ENCODE measurements around the gene PPP1R12B. TPM values are rescaled to one million over a fixed set of nuclear protein-coding genes. Genes with fewer than 3 reads are reported as not detected.
A peak's percentile ranks its signal among the peaks of the same experiment; 100 is the strongest.
"Not testable (repeated sequence)": the region's sequence is repeated elsewhere in the genome, so short reads cannot be mapped to it uniquely, and the experiment has no call there.

Gene PPP1R12B
- total and polyA plus RNA-seq, 2 donors, result 7.5 to 8.2 TPM

DNA sequence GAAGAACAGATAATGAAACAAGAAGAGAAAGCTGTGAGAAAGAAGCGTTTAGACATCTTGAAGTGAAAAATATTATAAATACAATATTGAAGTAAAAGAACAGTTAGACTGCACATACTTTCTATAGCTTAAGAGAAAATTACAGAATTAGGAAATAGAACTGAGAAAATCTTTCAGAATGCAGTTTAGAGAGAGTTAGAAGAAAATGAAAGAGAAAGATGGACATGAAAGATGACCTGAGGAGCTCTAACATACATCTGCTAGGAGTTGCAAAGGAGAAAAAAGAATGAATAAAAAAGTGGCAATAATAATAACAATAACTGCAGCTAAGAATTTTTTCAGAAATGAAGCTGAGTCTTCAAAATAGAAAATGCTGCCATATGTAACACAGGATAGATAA lies 173.0 kb downstream of the PPP1R12B start:
- not testable (repeated sequence) for H3K4me1 ChIP-seq (ENCODE audit: control insufficient read depth in 2 of 2, insufficient read depth in 2 of 2, low read length in 2 of 2); H3K36me3 ChIP-seq (ENCODE audit: control insufficient read depth in 2 of 2, insufficient read depth in 2 of 2, low read length in 1 of 2); H3K27me3 ChIP-seq (ENCODE audit: control insufficient read depth in 2 of 2, insufficient read depth in 1 of 2, low read length in 1 of 2); H3K27ac ChIP-seq (ENCODE audit: low read depth in 1 of 2, low read length in 1 of 2); DNase-seq (ENCODE audit: low read depth in 6 of 9, low spot score in 9 of 9); H3K9me3 ChIP-seq (ENCODE audit: control insufficient read depth in 2 of 2, insufficient read depth in 1 of 2, low read length in 1 of 2); H3K4me3 ChIP-seq (ENCODE audit: low read length in 2 of 2)
- WGBS, result 97% methylated on average over 1 of the region's 1 CpG

DNA sequence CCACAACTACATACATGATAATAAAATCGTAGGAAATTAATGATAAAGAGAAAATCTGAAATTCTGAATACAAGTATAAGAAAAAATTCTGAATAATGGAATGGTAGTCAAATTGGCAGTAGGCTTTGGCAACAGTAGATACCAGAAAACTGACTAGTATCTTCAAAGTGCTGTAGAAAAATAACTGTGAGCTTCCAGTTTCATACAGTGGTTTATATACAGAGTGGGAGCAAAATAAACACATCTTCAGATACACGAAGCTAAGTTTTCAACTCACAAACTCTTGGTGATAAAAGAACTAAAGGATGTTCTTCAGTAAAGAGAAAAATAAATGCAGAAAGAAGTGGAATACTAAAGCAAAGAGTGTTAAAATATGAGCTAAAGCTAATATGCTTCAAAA lies 173.4 kb downstream of the PPP1R12B start:
- Histone ChIP-seq H3K4me3 (ENCODE audit: low read length in 2 of 2) (no peak overlapping the region), H3K36me3 (ENCODE audit: control insufficient read depth in 2 of 2, insufficient read depth in 2 of 2, low read length in 1 of 2) (no peaks in the 10 kb centered on the region), H3K27ac (ENCODE audit: low read depth in 1 of 2, low read length in 1 of 2) (no peak overlapping the region), H3K9me3 (ENCODE audit: control insufficient read depth in 2 of 2, insufficient read depth in 1 of 2, low read length in 1 of 2) (no peaks in the 10 kb centered on the region), H3K4me1 (ENCODE audit: control insufficient read depth in 2 of 2, insufficient read depth in 2 of 2, low read length in 2 of 2) (no peaks in the 10 kb centered on the region), H3K27me3 (ENCODE audit: control insufficient read depth in 2 of 2, insufficient read depth in 1 of 2, low read length in 1 of 2) (no peaks in the 10 kb centered on the region)
- no peak for DNase-seq (ENCODE audit: low read depth in 6 of 9, low spot score in 9 of 9)
- 95% methylated on average over 2 of the region's 2 CpGs for WGBS

DNA sequence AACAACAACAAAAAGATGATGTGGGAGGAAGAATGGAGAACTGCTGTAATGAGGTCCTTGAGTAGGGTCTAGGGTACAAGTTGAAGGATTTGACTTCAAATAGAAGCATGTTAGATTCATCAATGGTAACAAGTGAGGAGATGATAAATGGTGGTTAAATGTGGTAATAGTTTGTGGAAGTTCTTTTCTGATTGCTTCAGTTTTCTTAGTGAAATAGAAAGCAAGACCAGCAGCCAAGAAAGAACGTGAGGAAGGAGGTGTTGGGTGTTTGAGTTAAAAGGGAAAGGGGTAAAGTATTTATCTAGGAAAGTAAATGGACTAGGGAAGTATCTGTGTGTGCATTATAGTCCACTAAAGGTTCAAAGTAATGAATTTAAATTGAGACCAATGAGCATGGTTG lies 177.6 kb downstream of the PPP1R12B start:
- H3K4me3 ChIP-seq (ENCODE audit: low read length in 2 of 2); H3K4me1 ChIP-seq (ENCODE audit: control insufficient read depth in 2 of 2, insufficient read depth in 2 of 2, low read length in 2 of 2); H3K9me3 ChIP-seq (ENCODE audit: control insufficient read depth in 2 of 2, insufficient read depth in 1 of 2, low read length in 1 of 2); DNase-seq (ENCODE audit: low read depth in 6 of 9, low spot score in 9 of 9); H3K27ac ChIP-seq (ENCODE audit: low read depth in 1 of 2, low read length in 1 of 2); H3K36me3 ChIP-seq (ENCODE audit: control insufficient read depth in 2 of 2, insufficient read depth in 2 of 2, low read length in 1 of 2); H3K27me3 ChIP-seq (ENCODE audit: control insufficient read depth in 2 of 2, insufficient read depth in 1 of 2, low read length in 1 of 2): not testable (repeated sequence)
- 89% methylated on average over 1 of the region's 1 CpG for WGBS

DNA sequence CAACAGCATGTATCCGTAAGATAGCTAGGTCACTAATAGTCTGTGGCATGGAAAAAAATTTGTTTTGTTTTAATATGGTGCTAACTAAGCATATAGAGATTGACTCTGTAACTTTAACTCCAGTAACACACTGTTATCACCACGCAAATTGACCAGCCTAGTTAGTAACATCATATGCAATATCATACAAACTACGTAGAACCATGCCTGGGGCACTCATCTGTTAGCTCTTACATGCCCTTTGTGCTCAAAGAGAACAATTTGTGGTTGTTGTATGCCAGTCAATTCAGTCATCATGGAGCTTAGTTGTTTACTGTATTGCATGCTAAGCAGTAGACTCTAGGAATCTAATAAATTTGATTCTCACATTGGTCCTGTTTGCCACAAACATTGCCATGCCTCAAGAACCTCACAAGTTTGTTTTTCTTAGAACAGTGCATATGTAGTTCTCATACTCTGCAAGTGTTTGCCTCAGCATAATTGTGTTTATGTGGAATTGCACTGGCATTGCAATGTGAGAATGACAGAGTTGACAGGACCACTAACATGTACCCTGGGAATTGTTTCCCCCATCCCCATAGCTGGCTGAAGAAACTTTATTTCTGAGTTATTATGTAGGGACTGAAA lies 179.7 kb downstream of the PPP1R12B start:
- H3K36me3 ChIP-seq (ENCODE audit: control insufficient read depth in 2 of 2, insufficient read depth in 2 of 2, low read length in 1 of 2); H3K9me3 ChIP-seq (ENCODE audit: control insufficient read depth in 2 of 2, insufficient read depth in 1 of 2, low read length in 1 of 2); H3K4me3 ChIP-seq (ENCODE audit: low read length in 2 of 2); H3K4me1 ChIP-seq (ENCODE audit: control insufficient read depth in 2 of 2, insufficient read depth in 2 of 2, low read length in 2 of 2); H3K27me3 ChIP-seq (ENCODE audit: control insufficient read depth in 2 of 2, insufficient read depth in 1 of 2, low read length in 1 of 2); H3K27ac ChIP-seq (ENCODE audit: low read depth in 1 of 2, low read length in 1 of 2); DNase-seq (ENCODE audit: low read depth in 6 of 9, low spot score in 9 of 9): not testable (repeated sequence)
- WGBS, result over 99% methylated on average over 3 of the region's 3 CpGs

DNA sequence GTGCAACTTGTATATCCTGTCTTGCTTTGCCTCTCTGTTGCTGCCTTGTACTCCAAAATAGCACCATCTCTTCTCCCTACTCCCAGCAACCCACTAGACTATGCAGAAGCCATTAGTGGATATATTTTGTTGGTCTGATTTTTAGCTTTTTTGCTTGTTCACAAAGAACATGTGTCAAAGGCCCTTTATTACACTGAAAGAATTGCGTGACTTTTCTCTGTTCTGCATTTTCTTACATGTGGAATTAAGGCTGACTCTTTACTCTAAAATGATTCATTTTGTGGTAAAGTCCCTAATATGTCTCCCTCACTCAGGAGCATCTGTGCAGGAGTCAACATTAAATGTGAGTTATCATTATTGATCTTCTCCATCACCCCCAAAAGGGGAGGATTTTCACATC lies 182.2 kb downstream of the PPP1R12B start:
- DNase-seq (ENCODE audit: low read depth in 6 of 9, low spot score in 9 of 9); H3K27ac ChIP-seq (ENCODE audit: low read depth in 1 of 2, low read length in 1 of 2); H3K36me3 ChIP-seq (ENCODE audit: control insufficient read depth in 2 of 2, insufficient read depth in 2 of 2, low read length in 1 of 2); H3K4me3 ChIP-seq (ENCODE audit: low read length in 2 of 2); H3K27me3 ChIP-seq (ENCODE audit: control insufficient read depth in 2 of 2, insufficient read depth in 1 of 2, low read length in 1 of 2); H3K4me1 ChIP-seq (ENCODE audit: control insufficient read depth in 2 of 2, insufficient read depth in 2 of 2, low read length in 2 of 2); H3K9me3 ChIP-seq (ENCODE audit: control insufficient read depth in 2 of 2, insufficient read depth in 1 of 2, low read length in 1 of 2): not testable (repeated sequence)
- WGBS, result 97% methylated on average over 1 of the region's 1 CpG

DNA sequence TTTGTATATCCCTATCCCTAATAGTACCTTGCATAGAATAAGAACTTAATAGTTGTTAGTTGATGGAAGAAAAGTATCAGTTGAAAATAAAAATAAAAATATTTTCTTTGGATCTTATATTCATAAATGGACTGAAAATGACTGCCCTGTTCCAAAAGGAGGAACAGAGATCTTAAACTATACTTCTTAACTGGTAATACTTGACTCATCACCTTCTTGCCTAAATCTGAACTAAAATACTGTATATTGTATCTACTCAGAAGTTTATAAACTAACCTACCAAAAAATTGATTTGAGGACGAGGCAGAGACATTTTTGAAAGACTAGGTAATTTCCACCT lies 182.9 kb downstream of the PPP1R12B start:
- Histone ChIP-seq H3K4me1 (ENCODE audit: control insufficient read depth in 2 of 2, insufficient read depth in 2 of 2, low read length in 2 of 2) (no peaks in the 10 kb centered on the region), H3K27ac (ENCODE audit: low read depth in 1 of 2, low read length in 1 of 2) (no peak overlapping the region), H3K4me3 (ENCODE audit: low read length in 2 of 2) (no peak overlapping the region), H3K36me3 (ENCODE audit: control insufficient read depth in 2 of 2, insufficient read depth in 2 of 2, low read length in 1 of 2) (no peaks in the 10 kb centered on the region), H3K9me3 (ENCODE audit: control insufficient read depth in 2 of 2, insufficient read depth in 1 of 2, low read length in 1 of 2) (no peaks in the 10 kb centered on the region), H3K27me3 (ENCODE audit: control insufficient read depth in 2 of 2, insufficient read depth in 1 of 2, low read length in 1 of 2) (no peaks in the 10 kb centered on the region)
- DNase-seq (ENCODE audit: low read depth in 6 of 9, low spot score in 9 of 9), result no peak
- WGBS, result 86% methylated on average over 1 of the region's 1 CpG

DNA sequence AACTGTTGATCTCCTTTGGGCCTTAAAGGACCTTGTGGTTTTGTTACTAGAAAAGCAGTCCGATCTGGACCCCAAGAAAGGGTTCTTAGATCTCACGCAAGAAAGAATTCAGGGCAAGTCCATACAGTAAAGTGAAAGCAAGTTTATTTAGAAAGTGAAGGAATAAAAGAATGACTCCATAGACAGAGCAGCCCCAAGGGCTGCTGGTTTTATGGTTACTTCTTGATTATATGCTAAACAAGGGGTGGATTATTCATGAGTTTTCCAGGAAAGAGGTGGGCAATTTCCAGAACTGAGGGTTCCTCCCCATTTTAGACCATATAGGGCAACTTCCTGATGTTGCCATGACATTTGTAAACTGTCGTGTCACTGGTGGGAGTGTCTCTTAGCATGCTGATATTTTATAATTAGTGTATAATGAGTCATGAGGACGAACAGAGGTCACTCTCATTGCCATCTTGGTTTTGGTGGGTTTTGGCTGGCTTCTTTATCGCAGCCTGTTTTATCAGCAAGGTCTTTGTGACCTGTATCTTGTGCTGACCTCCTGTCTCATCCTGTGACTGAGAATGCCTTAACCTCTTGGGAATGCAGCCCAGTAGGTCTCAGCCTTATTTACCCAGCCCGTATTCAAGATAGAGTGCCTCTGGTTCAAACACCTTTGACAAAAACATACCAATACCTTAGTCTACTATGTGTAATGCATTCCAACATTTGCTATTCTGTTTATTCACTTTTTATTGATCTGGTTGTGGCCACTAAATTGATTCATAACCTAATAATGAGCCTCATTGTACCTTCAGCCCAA lies 183.5 kb downstream of the PPP1R12B start:
- not testable (repeated sequence) for H3K27ac ChIP-seq (ENCODE audit: low read depth in 1 of 2, low read length in 1 of 2)
- WGBS, result 90% methylated on average over 6 of the region's 6 CpGs

DNA sequence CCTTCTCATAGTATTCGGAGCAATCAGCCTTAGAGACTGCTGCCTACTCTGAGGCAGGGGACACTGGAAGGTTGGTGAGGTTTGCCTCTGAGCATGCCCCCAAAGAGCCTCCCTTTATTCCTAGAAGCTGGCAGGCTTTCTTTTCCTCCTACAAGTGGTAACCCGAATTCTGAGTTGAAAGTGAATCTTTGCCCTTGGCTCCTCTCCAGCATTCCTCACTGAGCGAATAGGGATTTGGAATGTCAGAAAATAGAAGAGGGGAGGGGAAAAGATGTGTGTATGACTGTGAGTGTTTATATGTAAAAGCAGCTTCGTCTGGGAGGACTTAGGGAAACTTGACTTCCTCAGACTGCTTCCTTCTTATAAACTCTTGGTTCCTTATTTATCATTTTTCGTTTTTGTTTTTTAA lies 190.7 kb downstream of the PPP1R12B start:
- peak overlapping the region in 1 of 2 donors; percentile 13 for H3K27ac ChIP-seq (ENCODE audit: low read depth in 1 of 2, low read length in 1 of 2)
- H3K36me3 ChIP-seq (ENCODE audit: control insufficient read depth in 2 of 2, insufficient read depth in 2 of 2, low read length in 1 of 2); H3K4me3 ChIP-seq (ENCODE audit: low read length in 2 of 2); H3K9me3 ChIP-seq (ENCODE audit: control insufficient read depth in 2 of 2, insufficient read depth in 1 of 2, low read length in 1 of 2); H3K27me3 ChIP-seq (ENCODE audit: control insufficient read depth in 2 of 2, insufficient read depth in 1 of 2, low read length in 1 of 2); H3K4me1 ChIP-seq (ENCODE audit: control insufficient read depth in 2 of 2, insufficient read depth in 2 of 2, low read length in 2 of 2); DNase-seq (ENCODE audit: low read depth in 6 of 9, low spot score in 9 of 9): not testable (repeated sequence)
- WGBS, result 80% methylated on average over 5 of the region's 5 CpGs

More for the DNA sequence above, 183.5 kb downstream of the PPP1R12B start:
- not testable (repeated sequence) for H3K36me3 ChIP-seq (ENCODE audit: control insufficient read depth in 2 of 2, insufficient read depth in 2 of 2, low read length in 1 of 2); H3K4me1 ChIP-seq (ENCODE audit: control insufficient read depth in 2 of 2, insufficient read depth in 2 of 2, low read length in 2 of 2); H3K4me3 ChIP-seq (ENCODE audit: low read length in 2 of 2); DNase-seq (ENCODE audit: low read depth in 6 of 9, low spot score in 9 of 9); H3K27me3 ChIP-seq (ENCODE audit: control insufficient read depth in 2 of 2, insufficient read depth in 1 of 2, low read length in 1 of 2); H3K9me3 ChIP-seq (ENCODE audit: control insufficient read depth in 2 of 2, insufficient read depth in 1 of 2, low read length in 1 of 2)

DNA sequence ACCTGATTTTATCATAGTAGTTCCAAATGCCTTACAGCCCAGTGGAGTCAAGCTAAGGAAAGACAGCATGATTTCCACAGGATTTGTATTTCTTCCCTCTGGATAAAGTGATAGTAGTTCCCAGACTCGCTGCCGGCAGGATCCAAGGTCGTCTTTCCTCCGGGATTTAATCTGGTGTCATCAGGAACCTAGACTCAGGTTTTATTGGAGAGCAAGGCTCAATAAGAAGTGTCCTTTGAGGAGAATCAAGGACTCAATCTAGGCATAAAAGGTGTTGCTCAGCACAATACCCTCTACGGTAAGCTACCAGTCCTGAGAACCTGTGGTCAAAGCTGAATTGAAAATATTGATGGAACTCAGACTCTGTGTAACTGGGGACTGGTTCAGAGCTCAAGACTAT lies 191.1 kb downstream of the PPP1R12B start:
- H3K4me3 ChIP-seq (ENCODE audit: low read length in 2 of 2); DNase-seq (ENCODE audit: low read depth in 6 of 9, low spot score in 9 of 9): not testable (repeated sequence)

More for the DNA sequence above, 191.1 kb downstream of the PPP1R12B start:
- H3K27ac ChIP-seq (ENCODE audit: low read depth in 1 of 2, low read length in 1 of 2), result peak overlapping the region; percentile 6 to 69
- not testable (repeated sequence) for H3K27me3 ChIP-seq (ENCODE audit: control insufficient read depth in 2 of 2, insufficient read depth in 1 of 2, low read length in 1 of 2); H3K9me3 ChIP-seq (ENCODE audit: control insufficient read depth in 2 of 2, insufficient read depth in 1 of 2, low read length in 1 of 2); H3K4me1 ChIP-seq (ENCODE audit: control insufficient read depth in 2 of 2, insufficient read depth in 2 of 2, low read length in 2 of 2); H3K36me3 ChIP-seq (ENCODE audit: control insufficient read depth in 2 of 2, insufficient read depth in 2 of 2, low read length in 1 of 2)
- WGBS, result 96% methylated on average over 5 of the region's 5 CpGs

All from thymus (tissue), 11 donors.